Neural progenitor cell (in vitro differentiated cells): Measurements from ENCODE around the gene SLC39A13. TPM values are rescaled to one million over a fixed set of nuclear protein-coding genes. Genes with fewer than 3 reads are reported as not detected.

Experiments
- DNase-seq: peaks from one replicate; pipeline ENCODE4 v3.0.0-alpha.2; 2016; ENCODE audit warnings: low spot score
- H2AFZ ChIP-seq: fragments of 200-600 bp; sonication (generic); replicated peaks from 2 replicates; pipeline ENCODE4 v1.6.1; 2016; ENCODE audit warnings: antibody characterized with exemption
- H3F3A ChIP-seq: fragments of 200-600 bp; sonication (generic); 2 replicates; pipeline ENCODE4 v1.6.1; 2016; ENCODE audit warnings: antibody characterized with exemption, low read depth
- H3K27ac ChIP-seq: fragments of 200-600 bp; sonication (generic); 2 replicates; pipeline ENCODE4 v1.5.1; 2016; ENCODE audit warnings: mild to moderate bottlenecking
- H3K27me3 ChIP-seq: fragments of 200-600 bp; sonication (generic); 2 replicates; pipeline ENCODE4 v1.6.1; 2016; ENCODE audit warnings: mild to moderate bottlenecking, moderate library complexity
- H3K36me3 ChIP-seq: fragments of 200-600 bp; sonication (generic); 2 replicates; pipeline ENCODE4 v1.5.1; 2016
- H3K4me1 ChIP-seq: fragments of 200-600 bp; sonication (generic); 2 replicates; pipeline ENCODE4 v1.6.1; 2016; ENCODE audit warnings: mixed run types
- H3K4me2 ChIP-seq: fragments of 200-600 bp; sonication (generic); 2 replicates; pipeline ENCODE4 v1.6.1; 2016
- H3K4me3 ChIP-seq: fragments of 200-600 bp; sonication (generic); 2 replicates; pipeline ENCODE4 v1.5.1; 2016
- H3K79me2 ChIP-seq: fragments of 200-600 bp; sonication (generic); 2 replicates; pipeline ENCODE4 v1.6.1; 2016; ENCODE audit warnings: low read depth
- H3K9ac ChIP-seq: fragments of 200-600 bp; sonication (generic); 2 replicates; pipeline ENCODE4 v1.6.1; 2016
- H3K9me3 ChIP-seq: fragments of 200-600 bp; sonication (generic); 2 replicates; pipeline ENCODE4 v1.5.1; 2016; ENCODE audit warnings: low read depth
- H4K20me1 ChIP-seq: fragments of 200-600 bp; sonication (generic); 2 replicates; pipeline ENCODE4 v1.6.1; 2016; ENCODE audit warnings: low read depth
- H3K27ac Mint-ChIP-seq: 3 replicates; pipeline ENCODE4 v1.8.0; 2021; ENCODE audit warnings: mixed read lengths
- H3K27me3 Mint-ChIP-seq: 2 replicates; pipeline ENCODE4 v1.8.0; 2022; ENCODE audit warnings: low read depth, mild to moderate bottlenecking, inconsistent platforms, moderate library complexity, mixed read lengths; ENCODE audit not compliant: insufficient read depth
- H3K36me3 Mint-ChIP-seq: 3 replicates; pipeline ENCODE4 v1.8.0; 2021; ENCODE audit warnings: mixed read lengths
- H3K4me1 Mint-ChIP-seq: 3 replicates; pipeline ENCODE4 v1.8.0; 2021; ENCODE audit warnings: mixed read lengths
- H3K4me3 Mint-ChIP-seq: 3 replicates; pipeline ENCODE4 v1.8.0; 2021; ENCODE audit warnings: mild to moderate bottlenecking, moderate library complexity, mixed read lengths
- H3K9me3 Mint-ChIP-seq: 3 replicates; pipeline ENCODE4 v1.8.0; 2020; ENCODE audit warnings: mixed read lengths
- EZH2 ChIP-seq: fragments of 200-600 bp; sonication (generic); IDR thresholded peaks from 2 replicates; pipeline ENCODE4 v1.6.1; 2017; ENCODE audit warnings: antibody characterized with exemption, mild to moderate bottlenecking, moderate library complexity
- EZH2phosphoT487 ChIP-seq: fragments of 200-600 bp; sonication (generic); IDR thresholded peaks from 2 replicates; pipeline ENCODE4 v1.6.1; 2017; ENCODE audit warnings: antibody characterized with exemption
- total RNA-seq: library from RNA; depleted of rRNA; stranded (reverse); fragments of >200 nt; gene quantifications from 2 replicates; pipeline ENCODE4 v1.2.3, GENCODE V29; 2015; ENCODE audit warnings: low replicate concordance
- TF ChIP-seq, protein P1 (sequence below): fragments of 200-600 bp; sonication (generic); IDR thresholded peaks from 2 replicates; pipeline ENCODE4 v1.5.1; 2017; ENCODE audit warnings: antibody characterized with exemption, mild to moderate bottlenecking

SLC39A13 gene
- total RNA-seq, 1 donor from 2014 or later = 11.3 TPM

DNA sequence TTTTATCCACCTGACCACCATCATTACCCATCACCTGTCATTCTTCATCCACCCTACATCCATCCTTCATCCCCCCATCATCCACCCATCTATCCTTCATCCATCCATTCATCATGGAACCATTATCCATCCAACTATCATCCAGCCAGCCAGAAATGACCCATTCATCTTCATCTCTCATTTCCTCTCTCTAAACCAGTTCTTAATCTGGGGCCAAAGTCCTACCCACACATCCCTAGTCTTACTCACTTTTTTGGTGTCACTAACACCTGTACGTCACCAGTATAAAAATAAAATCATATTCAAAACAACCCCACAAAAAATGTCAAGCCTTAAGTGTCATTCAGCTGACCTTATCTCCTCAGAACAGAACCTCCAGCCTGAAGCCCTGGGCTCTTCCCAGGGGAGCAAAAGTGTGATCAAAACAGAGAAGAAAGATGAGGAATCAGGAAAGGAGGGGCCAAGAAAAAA, 42.3 kb upstream of the SLC39A13 start:
- H3K9me3 Mint-ChIP-seq = no peaks in the 10 kb centered on the region
- H3K4me1 Mint-ChIP-seq = peaks cover 2% of the 10 kb centered on the region
- no peaks in the 10 kb centered on the region for H3K36me3 Mint-ChIP-seq

DNA sequence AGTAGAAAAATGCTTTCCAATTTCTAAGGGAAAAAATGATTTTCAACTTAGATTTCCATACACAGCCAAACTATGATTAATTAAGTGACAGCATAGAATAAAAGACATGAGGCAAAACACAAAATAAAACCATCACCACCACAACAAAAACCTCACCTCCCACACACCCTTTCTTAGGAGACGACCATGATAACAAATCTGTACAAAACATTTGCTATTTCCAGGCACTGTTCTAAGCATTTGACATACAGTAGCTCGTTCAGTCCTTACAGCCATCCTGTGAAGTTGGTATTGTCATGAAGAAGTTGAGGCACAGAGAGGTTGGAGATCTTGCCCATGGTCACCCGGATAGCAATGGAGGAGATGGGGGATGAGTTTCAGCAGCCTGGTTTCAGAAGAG, 38.7 kb upstream of the SLC39A13 start:
- Mint-ChIP-seq H3K9me3 (no peaks in the 10 kb centered on the region), H3K4me1 (peaks cover 3% of the 10 kb centered on the region), H3K27me3 (peaks cover 10% of the 10 kb centered on the region), H3K36me3 (no peaks in the 10 kb centered on the region), H3K4me3 (no peak overlapping the region), H3K27ac (no peak overlapping the region)
- Histone ChIP-seq H3K4me2 (no peak overlapping the region), H3K9me3 (no peaks in the 10 kb centered on the region), H3K27ac (no peak overlapping the region), H2AFZ (no peak overlapping the region), H3K9ac (no peak overlapping the region), H3K4me3 (no peak overlapping the region), H3F3A (no peaks in the 10 kb centered on the region), H3K4me1 (no peaks in the 10 kb centered on the region), H3K36me3 (no peaks in the 10 kb centered on the region), H3K27me3 (no peaks in the 10 kb centered on the region), H4K20me1 (no peaks in the 10 kb centered on the region), H3K79me2 (no peaks in the 10 kb centered on the region)
- DNase-seq = no peak
- TF ChIP-seq, protein P1, sequence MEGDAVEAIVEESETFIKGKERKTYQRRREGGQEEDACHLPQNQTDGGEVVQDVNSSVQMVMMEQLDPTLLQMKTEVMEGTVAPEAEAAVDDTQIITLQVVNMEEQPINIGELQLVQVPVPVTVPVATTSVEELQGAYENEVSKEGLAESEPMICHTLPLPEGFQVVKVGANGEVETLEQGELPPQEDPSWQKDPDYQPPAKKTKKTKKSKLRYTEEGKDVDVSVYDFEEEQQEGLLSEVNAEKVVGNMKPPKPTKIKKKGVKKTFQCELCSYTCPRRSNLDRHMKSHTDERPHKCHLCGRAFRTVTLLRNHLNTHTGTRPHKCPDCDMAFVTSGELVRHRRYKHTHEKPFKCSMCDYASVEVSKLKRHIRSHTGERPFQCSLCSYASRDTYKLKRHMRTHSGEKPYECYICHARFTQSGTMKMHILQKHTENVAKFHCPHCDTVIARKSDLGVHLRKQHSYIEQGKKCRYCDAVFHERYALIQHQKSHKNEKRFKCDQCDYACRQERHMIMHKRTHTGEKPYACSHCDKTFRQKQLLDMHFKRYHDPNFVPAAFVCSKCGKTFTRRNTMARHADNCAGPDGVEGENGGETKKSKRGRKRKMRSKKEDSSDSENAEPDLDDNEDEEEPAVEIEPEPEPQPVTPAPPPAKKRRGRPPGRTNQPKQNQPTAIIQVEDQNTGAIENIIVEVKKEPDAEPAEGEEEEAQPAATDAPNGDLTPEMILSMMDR = no peak
- TF ChIP-seq EZH2 (no peak), EZH2phosphoT487 (no peak)

More for the DNA sequence above, 42.3 kb upstream of the SLC39A13 start:
- no peaks in the 10 kb centered on the region for H3K4me1 ChIP-seq
- no peak overlapping the region for H2AFZ ChIP-seq
- H3K79me2 ChIP-seq = no peaks in the 10 kb centered on the region
- H3K4me3 Mint-ChIP-seq = no peak overlapping the region
- H3K36me3 ChIP-seq = no peaks in the 10 kb centered on the region
- H4K20me1 ChIP-seq = no peaks in the 10 kb centered on the region
- no peaks in the 10 kb centered on the region for H3K9me3 ChIP-seq
- H3K4me2 ChIP-seq = no peak overlapping the region
- no peaks in the 10 kb centered on the region for H3K27me3 ChIP-seq
- no peak for DNase-seq
- no peak overlapping the region for H3K4me3 ChIP-seq
- TF ChIP-seq, protein P1 = no peak
- TF ChIP-seq EZH2phosphoT487 (no peak), EZH2 (no peak)
- H3K27ac Mint-ChIP-seq = no peak overlapping the region
- no peaks in the 10 kb centered on the region for H3F3A ChIP-seq
- no peak overlapping the region for H3K27ac ChIP-seq
- no peak overlapping the region for H3K9ac ChIP-seq
- peaks cover 7% of the 10 kb centered on the region for H3K27me3 Mint-ChIP-seq

DNA sequence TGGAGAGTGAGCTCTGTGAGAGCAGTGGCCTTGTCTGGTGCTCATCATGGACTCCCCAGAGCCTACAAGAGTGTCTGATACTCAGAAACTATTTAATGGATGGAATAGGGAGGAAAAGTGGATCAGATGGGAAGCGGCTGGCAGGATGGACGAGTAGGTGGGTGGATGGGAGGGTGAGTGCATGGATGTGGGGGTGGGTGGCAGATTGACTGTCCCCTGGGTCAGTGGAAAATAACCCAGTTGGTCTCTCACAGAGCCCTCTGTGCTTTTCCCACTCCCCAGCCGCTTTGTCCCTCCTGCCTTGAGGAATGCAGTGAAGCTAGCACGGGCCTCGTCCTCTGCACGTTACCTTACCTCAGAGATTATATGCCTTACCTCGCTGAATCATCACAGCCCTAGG, 36.0 kb upstream of the SLC39A13 start:
- Mint-ChIP-seq H3K27ac (no peak overlapping the region), H3K4me1 (peaks cover 7% of the 10 kb centered on the region), H3K27me3 (peaks cover 2% of the 10 kb centered on the region), H3K36me3 (no peaks in the 10 kb centered on the region), H3K4me3 (no peak overlapping the region), H3K9me3 (no peaks in the 10 kb centered on the region)
- DNase-seq = no peak
- H3F3A ChIP-seq = no peaks in the 10 kb centered on the region
- no peaks in the 10 kb centered on the region for H4K20me1 ChIP-seq
- no peak overlapping the region for H3K4me2 ChIP-seq
- no peaks in the 10 kb centered on the region for H3K9me3 ChIP-seq
- H3K79me2 ChIP-seq = no peaks in the 10 kb centered on the region
- TF ChIP-seq, protein P1 = no peak
- no peak for TF ChIP-seq EZH2phosphoT487
- TF ChIP-seq EZH2 = no peak
- H3K27me3 ChIP-seq = no peaks in the 10 kb centered on the region
- no peak overlapping the region for H2AFZ ChIP-seq
- H3K27ac ChIP-seq = no peak overlapping the region
- no peak overlapping the region for H3K9ac ChIP-seq
- H3K4me1 ChIP-seq = no peaks in the 10 kb centered on the region
- no peak overlapping the region for H3K4me3 ChIP-seq
- no peaks in the 10 kb centered on the region for H3K36me3 ChIP-seq
